HK-2 (cell line): ENCODE data around the gene APOB.

Source experiments
- DNase-seq: peaks from one replicate; pipeline ENCODE4 v3.0.0-alpha.2; 2018; ENCODE audit not compliant: unreplicated experiment

APOB gene

GRCh38 chr2:21046506-21046905 lies 2.6 kb upstream of the APOB start:
- no peak for DNase-seq

- DNase-seq, result no peak
Measured at GRCh38 chr2:21044694-21045371, 960 bp upstream of the APOB start.

- peak; percentile 57 for DNase-seq
Measured at GRCh38 chr2:21042958-21043743, 722 bp downstream of the APOB start.

- DNase-seq, result no peak
Measured at GRCh38 chr2:21042708-21042957, 1.2 kb downstream of the APOB start.

- DNase-seq, result no peak
Measured at GRCh38 chr2:21041943-21042707, 1.7 kb downstream of the APOB start.

GRCh38 chr2:21041462-21041861 lies 2.4 kb downstream of the APOB start:
- no peak for DNase-seq

GRCh38 chr2:21040468-21041377 lies 3.1 kb downstream of the APOB start:
- DNase-seq, result no peak

GRCh38 chr2:21039979-21040467 lies 3.9 kb downstream of the APOB start:
- no peak for DNase-seq

GRCh38 chr2:21039080-21039556 lies 4.8 kb downstream of the APOB start:
- no peak for DNase-seq

- no peak for DNase-seq
Measured at GRCh38 chr2:21038403-21039073, 5.3 kb downstream of the APOB start.

- DNase-seq, result no peak
Measured at GRCh38 chr2:21037671-21038108, 6.2 kb downstream of the APOB start.

- no peak for DNase-seq
Measured at GRCh38 chr2:21036708-21037670, 6.9 kb downstream of the APOB start.

- DNase-seq, result no peak
Measured at GRCh38 chr2:21035974-21036707, 7.7 kb downstream of the APOB start.

- no peak for DNase-seq
Measured at GRCh38 chr2:21035282-21035973, 8.4 kb downstream of the APOB start.

GRCh38 chr2:21034972-21035279 lies 8.9 kb downstream of the APOB start:
- DNase-seq, result no peak

GRCh38 chr2:21034156-21034971 lies 9.5 kb downstream of the APOB start:
- DNase-seq, result no peak

- DNase-seq, result no peak
Measured at GRCh38 chr2:21033237-21034155, 10.4 kb downstream of the APOB start.
